HepG2 (cell line): ENCODE measurements around the gene HID1. TPM values are rescaled to one million over a fixed set of nuclear protein-coding genes. Genes with fewer than 3 reads are reported as not detected.
A peak's percentile ranks its signal among the peaks of the same experiment; 100 is the strongest.

Experiments used
- ARNTL ChIP-seq: sonication (generic); formaldehyde crosslinking; IDR thresholded peaks from 2 replicates; pipeline ENCODE4 v1.4.0; 2020; ENCODE audit warnings: mild to moderate bottlenecking, missing genetic modification reagents
- CC2D1A ChIP-seq: sonication (generic); formaldehyde crosslinking; IDR thresholded peaks from 2 replicates; pipeline ENCODE4 v1.8.1; 2023; ENCODE audit warnings: mild to moderate bottlenecking, missing genetic modification reagents
- MYC ChIP-seq: sonication (generic); formaldehyde crosslinking; IDR thresholded peaks from 2 replicates; pipeline ENCODE4 v1.9.0; 2021; ENCODE audit warnings: missing genetic modification reagents, borderline replicate concordance
- NRL ChIP-seq: sonication (generic); formaldehyde crosslinking; IDR thresholded peaks from 2 replicates; pipeline ENCODE4 v1.5.0; 2020; ENCODE audit warnings: missing genetic modification reagents, mild to moderate bottlenecking, moderate library complexity, borderline replicate concordance
- PREB ChIP-seq: sonication (generic); formaldehyde crosslinking; IDR thresholded peaks from 2 replicates; pipeline ENCODE4 v1.4.0; 2020; ENCODE audit warnings: missing genetic modification reagents
- SNAI1 ChIP-seq: sonication (generic); formaldehyde crosslinking; IDR thresholded peaks from 2 replicates; pipeline ENCODE4 v1.5.0; 2020; ENCODE audit warnings: mild to moderate bottlenecking, missing genetic modification reagents, borderline replicate concordance
- SP140L ChIP-seq: sonication (generic); formaldehyde crosslinking; IDR thresholded peaks from 2 replicates; pipeline ENCODE4 v1.4.0; 2020; ENCODE audit warnings: missing genetic modification reagents, borderline replicate concordance
- TP53 ChIP-seq: sonication (generic); formaldehyde crosslinking; conservative IDR thresholded peaks from 2 replicates; pipeline ENCODE4 v1.4.0; 2020; ENCODE audit warnings: missing genetic modification reagents
- TSC22D2 ChIP-seq: sonication (generic); formaldehyde crosslinking; IDR thresholded peaks from 2 replicates; pipeline ENCODE4 v1.5.1; 2020; ENCODE audit warnings: missing genetic modification reagents, mild to moderate bottlenecking, borderline replicate concordance
- ZBTB38 ChIP-seq: sonication (generic); formaldehyde crosslinking; IDR thresholded peaks from 2 replicates; pipeline ENCODE4 v1.5.1; 2020; ENCODE audit warnings: mild to moderate bottlenecking, missing genetic modification reagents
- ZNF24 ChIP-seq: fragments of 450-650 bp; IDR thresholded peaks from 2 replicates; pipeline ENCODE4 v1.6.1; 2017; ENCODE audit warnings: antibody characterized with exemption, mild to moderate bottlenecking
- ZNF256 ChIP-seq: sonication (generic); formaldehyde crosslinking; conservative IDR thresholded peaks from 2 replicates; pipeline ENCODE4 v1.4.0; 2020; ENCODE audit warnings: missing genetic modification reagents
- ZNF558 ChIP-seq: sonication (generic); formaldehyde crosslinking; IDR thresholded peaks from 2 replicates; pipeline ENCODE4 v1.9.0; 2022; ENCODE audit warnings: mild to moderate bottlenecking, missing genetic modification reagents, borderline replicate concordance
- ZNF614 ChIP-seq: IDR thresholded peaks from 2 replicates; pipeline ENCODE4 v1.6.1; 2018; ENCODE audit warnings: missing biosample characterization, missing genetic modification reagents, inconsistent platforms, borderline replicate concordance
- ZUFSP ChIP-seq: sonication (generic); formaldehyde crosslinking; IDR thresholded peaks from 2 replicates; pipeline ENCODE4 v1.9.0; 2021; ENCODE audit warnings: missing genetic modification reagents, mild to moderate bottlenecking, borderline replicate concordance
- polyA plus RNA-seq, 8 experiments: library from polyadenylated mRNA; depleted of rRNA in 3 of 8; stranded (reverse) in 7 of 8; unstranded in 1 of 8; fragments of >200 nt; fragmentation: Illumina TruSeq in 4 of 8; extraction: Trizol in 4 of 8; gene quantifications; 2 replicates each; pipeline versions ENCODE4 v1.2.1 to v1.2.3, GENCODE V29; 2011 to 2016; ENCODE audit warnings: low read depth in 4 of 8, missing spikeins in 1 of 8, mixed read lengths in 1 of 8; ENCODE audit not compliant: insufficient read depth in 1 of 8
- total RNA-seq, 5 experiments: library from RNA; depleted of rRNA; stranded (reverse); fragments of >200 nt; fragmentation: Illumina TruSeq; extraction: Trizol; gene quantifications; 2 replicates each; pipeline ENCODE4 v1.2.3, GENCODE V29; 2016; ENCODE audit warnings: low read depth in 1 of 5
- TF ChIP-seq, protein P1 (sequence below): sonication (generic); formaldehyde crosslinking; IDR thresholded peaks from 2 replicates; pipeline ENCODE4 v1.5.1; 2020; ENCODE audit warnings: mild to moderate bottlenecking, missing genetic modification reagents, moderate library complexity
- TF ChIP-seq, protein P2 (sequence below): sonication (generic); formaldehyde crosslinking; IDR thresholded peaks from 2 replicates; pipeline ENCODE4 v1.4.0; 2020; ENCODE audit warnings: missing genetic modification reagents; ENCODE audit errors: not compliant biosample characterization
- TF ChIP-seq, protein P3 (sequence below): sonication (generic); formaldehyde crosslinking; IDR thresholded peaks from 2 replicates; pipeline ENCODE4 v1.5.1; 2020; ENCODE audit warnings: missing genetic modification reagents, mild to moderate bottlenecking, borderline replicate concordance

The HID1 gene
- total and polyA plus RNA-seq, 2 of the 13 experiments (the other 11 are each of a cell fraction or from before 2014, with no cell fraction given) = 2.1 to 10.6 TPM

GRCh38 chr17:74972107-74972972 is at the start of gene HID1 (continued):
- no peak for TF ChIP-seq SP140L
- TF ChIP-seq, protein P1, sequence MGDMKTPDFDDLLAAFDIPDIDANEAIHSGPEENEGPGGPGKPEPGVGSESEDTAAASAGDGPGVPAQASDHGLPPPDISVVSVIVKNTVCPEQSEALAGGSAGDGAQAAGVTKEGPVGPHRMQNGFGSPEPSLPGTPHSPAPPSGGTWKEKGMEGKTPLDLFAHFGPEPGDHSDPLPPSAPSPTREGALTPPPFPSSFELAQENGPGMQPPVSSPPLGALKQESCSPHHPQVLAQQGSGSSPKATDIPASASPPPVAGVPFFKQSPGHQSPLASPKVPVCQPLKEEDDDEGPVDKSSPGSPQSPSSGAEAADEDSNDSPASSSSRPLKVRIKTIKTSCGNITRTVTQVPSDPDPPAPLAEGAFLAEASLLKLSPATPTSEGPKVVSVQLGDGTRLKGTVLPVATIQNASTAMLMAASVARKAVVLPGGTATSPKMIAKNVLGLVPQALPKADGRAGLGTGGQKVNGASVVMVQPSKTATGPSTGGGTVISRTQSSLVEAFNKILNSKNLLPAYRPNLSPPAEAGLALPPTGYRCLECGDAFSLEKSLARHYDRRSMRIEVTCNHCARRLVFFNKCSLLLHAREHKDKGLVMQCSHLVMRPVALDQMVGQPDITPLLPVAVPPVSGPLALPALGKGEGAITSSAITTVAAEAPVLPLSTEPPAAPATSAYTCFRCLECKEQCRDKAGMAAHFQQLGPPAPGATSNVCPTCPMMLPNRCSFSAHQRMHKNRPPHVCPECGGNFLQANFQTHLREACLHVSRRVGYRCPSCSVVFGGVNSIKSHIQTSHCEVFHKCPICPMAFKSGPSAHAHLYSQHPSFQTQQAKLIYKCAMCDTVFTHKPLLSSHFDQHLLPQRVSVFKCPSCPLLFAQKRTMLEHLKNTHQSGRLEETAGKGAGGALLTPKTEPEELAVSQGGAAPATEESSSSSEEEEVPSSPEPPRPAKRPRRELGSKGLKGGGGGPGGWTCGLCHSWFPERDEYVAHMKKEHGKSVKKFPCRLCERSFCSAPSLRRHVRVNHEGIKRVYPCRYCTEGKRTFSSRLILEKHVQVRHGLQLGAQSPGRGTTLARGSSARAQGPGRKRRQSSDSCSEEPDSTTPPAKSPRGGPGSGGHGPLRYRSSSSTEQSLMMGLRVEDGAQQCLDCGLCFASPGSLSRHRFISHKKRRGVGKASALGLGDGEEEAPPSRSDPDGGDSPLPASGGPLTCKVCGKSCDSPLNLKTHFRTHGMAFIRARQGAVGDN (CRISPR knock-in tag) = peak; percentile 26
- no peak for TF ChIP-seq CC2D1A (CRISPR knock-in tag)
- TF ChIP-seq ZNF558 (CRISPR knock-in tag) = no peak
- TF ChIP-seq ZNF24 = no peak
- 0 out of 2 replicates have a peak, but pooled peaks have one; percentile 15 for TF ChIP-seq ARNTL (CRISPR knock-in tag)
- TF ChIP-seq, protein P2, sequence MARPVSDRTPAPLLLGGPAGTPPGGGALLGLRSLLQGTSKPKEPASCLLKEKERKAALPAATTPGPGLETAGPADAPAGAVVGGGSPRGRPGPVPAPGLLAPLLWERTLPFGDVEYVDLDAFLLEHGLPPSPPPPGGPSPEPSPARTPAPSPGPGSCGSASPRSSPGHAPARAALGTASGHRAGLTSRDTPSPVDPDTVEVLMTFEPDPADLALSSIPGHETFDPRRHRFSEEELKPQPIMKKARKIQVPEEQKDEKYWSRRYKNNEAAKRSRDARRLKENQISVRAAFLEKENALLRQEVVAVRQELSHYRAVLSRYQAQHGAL (CRISPR knock-in tag) = no peak
- no peak for TF ChIP-seq ZUFSP (CRISPR knock-in tag)
- no peak for TF ChIP-seq TP53 (CRISPR knock-in tag)
- no peak for TF ChIP-seq ZBTB38 (CRISPR knock-in tag)
- TF ChIP-seq, protein P3, sequence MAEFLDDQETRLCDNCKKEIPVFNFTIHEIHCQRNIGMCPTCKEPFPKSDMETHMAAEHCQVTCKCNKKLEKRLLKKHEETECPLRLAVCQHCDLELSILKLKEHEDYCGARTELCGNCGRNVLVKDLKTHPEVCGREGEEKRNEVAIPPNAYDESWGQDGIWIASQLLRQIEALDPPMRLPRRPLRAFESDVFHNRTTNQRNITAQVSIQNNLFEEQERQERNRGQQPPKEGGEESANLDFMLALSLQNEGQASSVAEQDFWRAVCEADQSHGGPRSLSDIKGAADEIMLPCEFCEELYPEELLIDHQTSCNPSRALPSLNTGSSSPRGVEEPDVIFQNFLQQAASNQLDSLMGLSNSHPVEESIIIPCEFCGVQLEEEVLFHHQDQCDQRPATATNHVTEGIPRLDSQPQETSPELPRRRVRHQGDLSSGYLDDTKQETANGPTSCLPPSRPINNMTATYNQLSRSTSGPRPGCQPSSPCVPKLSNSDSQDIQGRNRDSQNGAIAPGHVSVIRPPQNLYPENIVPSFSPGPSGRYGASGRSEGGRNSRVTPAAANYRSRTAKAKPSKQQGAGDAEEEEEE = no peak
- TF ChIP-seq PREB (CRISPR knock-in tag) = no peak
- TF ChIP-seq ZNF614 (CRISPR knock-in tag) = no peak
- TF ChIP-seq SNAI1 (CRISPR knock-in tag) = peak; percentile 38; the same call in 1 of the 2 replicates
- TF ChIP-seq MYC (CRISPR knock-in tag) = peak; percentile 55; the same call in 1 of the 2 replicates
- no peak; the same call in 1 of the 2 replicates for TF ChIP-seq NRL (CRISPR knock-in tag)
- peak; percentile 64; the same call in 1 of the 2 replicates for TF ChIP-seq TSC22D2
- no peak for TF ChIP-seq ZNF256
